Fibroblast of lung (primary cell): ENCODE data around the gene NLGN1. TPM values are rescaled to one million over a fixed set of nuclear protein-coding genes. Genes with fewer than 3 reads are reported as not detected.

Experiments
- DNase-seq, 2 donors: peaks; one replicate each; pipeline versions ENCODE4 v3.0.0 to v3.0.0-alpha.2; 2010; ENCODE audit warnings: low read depth in 2 of 2
- H2AFZ ChIP-seq: 2 replicates; pipeline ENCODE4 v1.5.1; 2012; ENCODE audit warnings: low read length, control low read depth, inconsistent platforms
- H3K27ac ChIP-seq: 2 replicates; pipeline ENCODE4 v1.5.1; 2011; ENCODE audit warnings: low read length, control low read depth; ENCODE audit not compliant: insufficient read depth
- H3K27me3 ChIP-seq: 2 replicates; pipeline ENCODE4 v1.5.1; 2011; ENCODE audit warnings: mild to moderate bottlenecking, low read length; ENCODE audit not compliant: control insufficient read depth, insufficient read depth
- H3K36me3 ChIP-seq: 2 replicates; pipeline ENCODE4 v1.5.1; 2011; ENCODE audit warnings: low read length; ENCODE audit not compliant: control insufficient read depth, insufficient read depth
- H3K4me1 ChIP-seq: 2 replicates; pipeline ENCODE4 v1.5.1; 2011; ENCODE audit warnings: low read length; ENCODE audit not compliant: control insufficient read depth, insufficient read depth; ENCODE audit errors: extremely low read depth
- H3K4me2 ChIP-seq: 2 replicates; pipeline ENCODE4 v1.5.1; 2011; ENCODE audit warnings: low read length, control low read depth; ENCODE audit not compliant: insufficient read depth; ENCODE audit errors: extremely low read depth
- H3K4me3 ChIP-seq, 4 experiments: fragments of 200-600 bp in 1 of 4; sonication (generic) in 1 of 4; replicated peaks in 1 of 4; 2 replicates each; pipeline ENCODE4 v1.5.1; 2011 to 2016; ENCODE audit warnings: low read length in 4 of 4, low read depth in 3 of 4, mild to moderate bottlenecking in 3 of 4, control low read depth in 2 of 4, inconsistent platforms in 1 of 4, mixed read lengths in 1 of 4; ENCODE audit not compliant: insufficient read depth in 1 of 4; ENCODE audit errors: control extremely low read depth in 1 of 4
- H3K79me2 ChIP-seq: 2 replicates; pipeline ENCODE4 v1.5.1; 2012; ENCODE audit warnings: mild to moderate bottlenecking, low read length, inconsistent platforms; ENCODE audit not compliant: control insufficient read depth, insufficient read depth
- H3K9ac ChIP-seq: 2 replicates; pipeline ENCODE4 v1.5.1; 2011; ENCODE audit warnings: mild to moderate bottlenecking, low read length, control low read depth; ENCODE audit not compliant: insufficient read depth
- H3K9me3 ChIP-seq: 2 replicates; pipeline ENCODE4 v1.5.1; 2012; ENCODE audit warnings: low read depth, low read length; ENCODE audit not compliant: control insufficient read depth, insufficient read depth
- H4K20me1 ChIP-seq: 2 replicates; pipeline ENCODE4 v1.5.1; 2011; ENCODE audit warnings: low read length; ENCODE audit not compliant: control insufficient read depth, insufficient read depth; ENCODE audit errors: extremely low read depth
- EZH2 ChIP-seq: IDR thresholded peaks from 2 replicates; pipeline ENCODE4 v1.5.1; 2012; ENCODE audit warnings: low read length, control low read depth, mild to moderate bottlenecking; ENCODE audit errors: missing control alignments
- polyA plus RNA-seq, 2 donors: library from polyadenylated mRNA; depleted of rRNA in 1 of 2; stranded (reverse) in 1 of 2; unstranded in 1 of 2; fragments of >200 nt; gene quantifications; 2 replicates each; pipeline ENCODE4 v1.2.1, GENCODE V29; 2011 to 2012; ENCODE audit warnings: missing spikeins in 1 of 2
- total RNA-seq: library from RNA; depleted of rRNA; stranded (reverse); fragments of >200 nt; gene quantifications from 2 replicates; pipeline ENCODE4 v1.2.1, GENCODE V29; 2014
- TF ChIP-seq, protein P1 (sequence below), 2 donors: IDR thresholded peaks in 1 of 2; conservative IDR thresholded peaks in 1 of 2; 1 replicate in 1 of 2; 2 replicates in 1 of 2; pipeline ENCODE4 v1.5.1; 2011 to 2012; ENCODE audit warnings: low read length in 2 of 2, control low read depth in 1 of 2, inconsistent platforms in 1 of 2, low read depth in 1 of 2, mild to moderate bottlenecking in 1 of 2

Gene NLGN1
- total and polyA plus RNA-seq, 2 donors (not counting 1 experiment from before 2014, with no cell fraction given), result 0.61 to 2.1 TPM

DNA sequence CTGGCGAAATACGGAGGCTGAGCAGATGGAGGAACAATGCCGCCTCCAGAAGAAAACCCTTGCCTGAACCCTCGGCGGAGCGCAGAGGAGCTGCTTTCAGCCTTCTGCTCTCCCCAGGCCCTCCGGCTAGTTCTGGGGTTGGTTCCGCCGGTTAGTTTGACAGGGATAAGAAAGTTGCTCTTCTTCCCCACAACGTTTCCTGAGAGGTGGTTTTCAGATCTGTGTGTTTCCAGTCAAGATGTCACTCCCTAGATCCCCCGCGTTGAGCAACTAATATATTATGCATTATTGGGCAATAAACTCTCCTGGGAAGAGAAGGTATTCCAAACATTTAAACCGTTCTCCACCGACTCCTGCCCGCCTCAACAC is 551 bp downstream of the NLGN1 start:
- TF ChIP-seq, protein P1, sequence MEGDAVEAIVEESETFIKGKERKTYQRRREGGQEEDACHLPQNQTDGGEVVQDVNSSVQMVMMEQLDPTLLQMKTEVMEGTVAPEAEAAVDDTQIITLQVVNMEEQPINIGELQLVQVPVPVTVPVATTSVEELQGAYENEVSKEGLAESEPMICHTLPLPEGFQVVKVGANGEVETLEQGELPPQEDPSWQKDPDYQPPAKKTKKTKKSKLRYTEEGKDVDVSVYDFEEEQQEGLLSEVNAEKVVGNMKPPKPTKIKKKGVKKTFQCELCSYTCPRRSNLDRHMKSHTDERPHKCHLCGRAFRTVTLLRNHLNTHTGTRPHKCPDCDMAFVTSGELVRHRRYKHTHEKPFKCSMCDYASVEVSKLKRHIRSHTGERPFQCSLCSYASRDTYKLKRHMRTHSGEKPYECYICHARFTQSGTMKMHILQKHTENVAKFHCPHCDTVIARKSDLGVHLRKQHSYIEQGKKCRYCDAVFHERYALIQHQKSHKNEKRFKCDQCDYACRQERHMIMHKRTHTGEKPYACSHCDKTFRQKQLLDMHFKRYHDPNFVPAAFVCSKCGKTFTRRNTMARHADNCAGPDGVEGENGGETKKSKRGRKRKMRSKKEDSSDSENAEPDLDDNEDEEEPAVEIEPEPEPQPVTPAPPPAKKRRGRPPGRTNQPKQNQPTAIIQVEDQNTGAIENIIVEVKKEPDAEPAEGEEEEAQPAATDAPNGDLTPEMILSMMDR (conservative IDR thresholded peaks at IDR 0.05 in 1 of 2, IDR thresholded peaks at IDR 0.05 in 1 of 2; ENCODE audit: low read depth in 1 of 2, low read length in 2 of 2), result no peak
- peak; percentile 40 for TF ChIP-seq EZH2
- Histone ChIP-seq H3K79me2 (no peaks in the 10 kb centered on the region), H3K36me3 (no peaks in the 10 kb centered on the region), H2AFZ (peak overlapping the region; percentile 40), H3K27me3 (peaks cover 8% of the 10 kb centered on the region), H4K20me1 (no peaks in the 10 kb centered on the region), H3K27ac (no peak overlapping the region), H3K9ac (no peak overlapping the region), H3K9me3 (no peaks in the 10 kb centered on the region), H3K4me2 (peak overlapping the region; percentile 83), H3K4me1 (no peaks in the 10 kb centered on the region), H3K4me3 (peak overlapping the region; percentile 42 to 63 (median 52))
- peak in 1 of 2 donors; percentile 69 for DNase-seq

DNA sequence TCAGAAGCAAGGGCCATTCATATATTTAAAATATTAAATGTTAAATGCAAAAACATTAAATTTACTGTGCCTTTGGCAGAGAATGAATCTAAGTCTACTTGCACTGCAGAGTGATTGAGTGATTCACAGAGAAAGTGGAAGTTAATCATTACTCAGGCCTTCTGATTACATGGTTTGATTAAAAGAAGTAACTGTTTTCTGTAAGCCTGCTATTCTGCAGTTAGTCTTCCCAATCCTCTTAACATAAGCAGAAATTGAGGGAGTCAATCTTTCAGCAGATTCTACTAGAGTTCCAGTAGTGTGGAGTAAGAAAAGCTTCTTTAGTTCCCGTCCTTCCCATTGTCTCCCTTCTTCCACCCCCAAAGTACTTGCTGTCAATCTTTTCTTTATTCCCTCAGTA is 1.5 kb downstream of the NLGN1 start:
- no peak overlapping the region for H3K27ac ChIP-seq
- H4K20me1 ChIP-seq, result no peaks in the 10 kb centered on the region
- H3K36me3 ChIP-seq, result no peaks in the 10 kb centered on the region
- no peak overlapping the region for H3K4me3 ChIP-seq
- H3K9ac ChIP-seq, result no peak overlapping the region
- no peak for DNase-seq
- H3K9me3 ChIP-seq, result no peaks in the 10 kb centered on the region
- no peak for TF ChIP-seq EZH2
- TF ChIP-seq, protein P1 (conservative IDR thresholded peaks at IDR 0.05 in 1 of 2, IDR thresholded peaks at IDR 0.05 in 1 of 2; ENCODE audit: low read depth in 1 of 2, low read length in 2 of 2), result no peak
- H3K79me2 ChIP-seq, result no peaks in the 10 kb centered on the region
- no peak overlapping the region for H3K4me2 ChIP-seq
- H3K4me1 ChIP-seq, result no peaks in the 10 kb centered on the region
- H3K27me3 ChIP-seq, result peaks cover 8% of the 10 kb centered on the region
- H2AFZ ChIP-seq, result no peak overlapping the region

DNA sequence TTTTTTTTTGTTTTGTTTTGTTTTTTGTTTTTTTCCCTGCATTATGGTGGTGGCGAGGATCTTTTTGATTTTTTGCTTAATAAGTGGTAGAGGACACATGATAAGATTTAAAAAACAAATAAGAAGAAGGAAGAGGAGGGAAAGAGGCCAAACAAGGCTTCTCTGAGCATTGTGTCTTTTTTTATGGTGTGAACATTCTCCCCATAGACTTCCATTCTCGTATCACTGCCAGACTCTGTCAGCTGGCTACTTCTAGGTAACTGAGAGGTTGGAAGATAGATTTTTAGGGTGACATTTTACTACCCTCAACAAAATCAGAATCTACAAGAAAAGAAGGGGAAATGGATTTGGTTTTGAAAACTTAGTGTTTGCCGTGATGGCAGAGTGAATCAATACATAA is 3.8 kb downstream of the NLGN1 start:
- H3K4me1 ChIP-seq, result no peaks in the 10 kb centered on the region
- no peaks in the 10 kb centered on the region for H3K9me3 ChIP-seq
- no peak overlapping the region for H3K4me3 ChIP-seq
- H4K20me1 ChIP-seq, result no peaks in the 10 kb centered on the region
- no peak overlapping the region for H2AFZ ChIP-seq
- no peak for DNase-seq
- H3K27ac ChIP-seq, result no peak overlapping the region
- H3K27me3 ChIP-seq, result peaks cover 3% of the 10 kb centered on the region
- H3K4me2 ChIP-seq, result no peak overlapping the region
- no peak for TF ChIP-seq EZH2
- TF ChIP-seq, protein P1 (conservative IDR thresholded peaks at IDR 0.05 in 1 of 2, IDR thresholded peaks at IDR 0.05 in 1 of 2; ENCODE audit: low read depth in 1 of 2, low read length in 2 of 2), result no peak
- H3K79me2 ChIP-seq, result no peaks in the 10 kb centered on the region
- no peaks in the 10 kb centered on the region for H3K36me3 ChIP-seq
- no peak overlapping the region for H3K9ac ChIP-seq
